C4-2B (cell line): Measurements from ENCODE around the gene HS3ST5.

Experiments used
- CTCF ChIP-seq: fragments of 450-650 bp; conservative IDR thresholded peaks from 2 replicates; pipeline ENCODE4 v1.5.1; 2017; ENCODE audit warnings: mild to moderate bottlenecking
- ZFX ChIP-seq: fragments of 450-650 bp; IDR thresholded peaks from 2 replicates; pipeline ENCODE4 v1.6.1; 2017

- TF ChIP-seq CTCF = no peak
- TF ChIP-seq ZFX = no peak
Observed at GRCh38 chr6:114362396-114362795, 19.6 kb upstream of the HS3ST5 start.
